ENCODE measurements around the gene CDCA5. TPM values are rescaled to one million over a fixed set of nuclear protein-coding genes. Genes with fewer than 3 reads are reported as not detected.
A peak's percentile ranks its signal among the peaks of the same experiment; 100 is the strongest.

Gene CDCA5
- polyA plus RNA-seq, 2 of the 4 experiments (the other 2 are of a cell fraction), result 30.9 to 46.0 TPM

GRCh38 chr11:65083834-65084597 is at the start of gene CDCA5, which contains the start of gene ZFPL1 (continued):
- TF ChIP-seq MAX (IDR thresholded peaks at IDR 0.05) (peak; percentile 81), NR3C1 (IDR thresholded peaks at IDR 0.05) (no peak), FOSB (CRISPR knock-in tag; IDR thresholded peaks at IDR 0.05) (no peak), SREBF2 (IDR thresholded peaks at IDR 0.05) (no peak), MAZ (IDR thresholded peaks at IDR 0.05; ENCODE audit: borderline replicate concordance, low read depth, low read length) (no peak), CBX2 (IDR thresholded peaks at IDR 0.05; ENCODE audit: borderline replicate concordance, low read depth) (no peak), EHMT2 (IDR thresholded peaks at IDR 0.05; ENCODE audit: low read depth) (no peak), ESRRA (IDR thresholded peaks at IDR 0.05; ENCODE audit: borderline replicate concordance, low read length) (no peak), TFCP2L1 (CRISPR knock-in tag; IDR thresholded peaks at IDR 0.05) (no peak), PBX3 (IDR thresholded peaks at IDR 0.05) (0 out of 2 replicates have a peak, but pooled peaks have one; percentile 42), ZFP36 (IDR thresholded peaks at IDR 0.05; ENCODE audit: borderline replicate concordance, partially characterized antibody) (no peak), ZSCAN20 (CRISPR knock-in tag; IDR thresholded peaks at IDR 0.05) (no peak), HES2 (IDR thresholded peaks at IDR 0.05) (no peak), ZNF302 (CRISPR knock-in tag; IDR thresholded peaks at IDR 0.05) (no peak), MYC (IDR thresholded peaks at IDR 0.05; ENCODE audit: borderline replicate concordance, low read length) (peak; percentile 62; the same call in 1 of the 2 replicates), ZC3H11A (IDR thresholded peaks at IDR 0.05) (no peak), RFX5 (IDR thresholded peaks at IDR 0.05) (no peak), FOSL2 (IDR thresholded peaks at IDR 0.05) (no peak), FOSL2 (CRISPR knock-in tag; IDR thresholded peaks at IDR 0.05) (no peak), JUN (IDR thresholded peaks at IDR 0.05) (peak; percentile 63 to 88; a peak in 3 of 5 replicates), MAFK (IDR thresholded peaks at IDR 0.05; ENCODE audit: partially characterized antibody) (no peak), NPAS2 (CRISPR knock-in tag; IDR thresholded peaks at IDR 0.05; ENCODE audit: borderline replicate concordance) (no peak), EHF (CRISPR knock-in tag; IDR thresholded peaks at IDR 0.05) (0 out of 2 replicates have a peak, but pooled peaks have one; percentile 35), HOXA7 (CRISPR knock-in tag; IDR thresholded peaks at IDR 0.05) (no peak), RNF2 (IDR thresholded peaks at IDR 0.05; ENCODE audit: borderline replicate concordance, low read depth) (no peak), CEBPB (IDR thresholded peaks at IDR 0.05) (no peak), PHF8 (IDR thresholded peaks at IDR 0.05; ENCODE audit: borderline replicate concordance, low read depth) (peak; percentile 86), POLR2A (IDR thresholded peaks at IDR 0.05; ENCODE audit: low read length) (peak; percentile 56; the same call in 1 of the 2 replicates), FOXS1 (CRISPR knock-in tag; IDR thresholded peaks at IDR 0.05) (no peak), BCL3 (IDR thresholded peaks at IDR 0.05) (no peak)
